T-helper 22 cell (primary cell): ENCODE measurements around the gene UGT1A4.

Experiments
- DNase-seq: peaks from one replicate; pipeline ENCODE4 v3.0.0-alpha.2; 2020; ENCODE audit warnings: low read depth

The UGT1A4 gene

GRCh38 chr2:233811732-233812131, 93.2 kb downstream of the UGT1A4 start:
- DNase-seq, result no peak

GRCh38 chr2:233813236-233814055, 94.9 kb downstream of the UGT1A4 start:
- no peak for DNase-seq

- no peak for DNase-seq
Measured at GRCh38 chr2:233814056-233814835, 95.7 kb downstream of the UGT1A4 start.

- DNase-seq, result no peak
Measured at GRCh38 chr2:233815861-233816260, 97.3 kb downstream of the UGT1A4 start.

GRCh38 chr2:233816334-233816733, 97.8 kb downstream of the UGT1A4 start:
- no peak for DNase-seq

- no peak for DNase-seq
Measured at GRCh38 chr2:233816771-233817170, 98.2 kb downstream of the UGT1A4 start.

GRCh38 chr2:233817361-233817911, 98.9 kb downstream of the UGT1A4 start:
- DNase-seq, result no peak

- DNase-seq, result no peak
Measured at GRCh38 chr2:233817995-233818638, 99.6 kb downstream of the UGT1A4 start.

- no peak for DNase-seq
Measured at GRCh38 chr2:233818639-233819621, 100.4 kb downstream of the UGT1A4 start.

- DNase-seq, result no peak
Measured at GRCh38 chr2:233819884-233820773, 101.6 kb downstream of the UGT1A4 start.

GRCh38 chr2:233820774-233821105, 102.2 kb downstream of the UGT1A4 start:
- DNase-seq, result no peak

- DNase-seq, result no peak
Measured at GRCh38 chr2:233821196-233821595, 102.7 kb downstream of the UGT1A4 start.

- DNase-seq, result no peak
Measured at GRCh38 chr2:233821709-233822100, 103.2 kb downstream of the UGT1A4 start.

GRCh38 chr2:233822101-233822771, 103.7 kb downstream of the UGT1A4 start:
- DNase-seq, result no peak
